Body of pancreas (tissue), 4 donors: ENCODE data around the gene FAU. TPM values are rescaled to one million over a fixed set of nuclear protein-coding genes. Genes with fewer than 3 reads are reported as not detected.
A peak's percentile ranks its signal among the peaks of the same experiment; 100 is the strongest.

Experiments used
- ATAC-seq: fragments of 150-250 bp; one replicate; pipeline ENCODE4 v1.9.1; 2016
- DNase-seq, 4 donors: peaks; one replicate each; pipeline ENCODE4 v3.0.0-alpha.2; 2019
- H3K27ac ChIP-seq, 4 donors: fragments of 200-600 bp; sonication (generic); 1 replicate in 3 of 4; 2 replicates in 1 of 4; pipeline versions ENCODE4 v1.5.1 to v1.6.1; 2016 to 2019; ENCODE audit warnings: mild to moderate bottlenecking in 1 of 4, mixed read lengths in 1 of 4, moderate library complexity in 1 of 4
- H3K27me3 ChIP-seq, 2 donors: fragments of 200-600 bp; sonication (generic); one replicate each; pipeline ENCODE4 v1.6.0; 2016; ENCODE audit warnings: mild to moderate bottlenecking in 1 of 2
- H3K36me3 ChIP-seq, 2 donors: fragments of 200-600 bp; sonication (generic); replicated peaks in 1 of 2; 2 replicates each; pipeline ENCODE4 v1.5.1; 2016; ENCODE audit warnings: low read depth in 2 of 2; ENCODE audit not compliant: insufficient read depth in 1 of 2
- H3K4me1 ChIP-seq: fragments of 200-600 bp; sonication (generic); one replicate; pipeline ENCODE4 v1.6.0; 2016
- H3K4me3 ChIP-seq, 2 donors: fragments of 200-600 bp; sonication (generic); 1 replicate in 1 of 2; 2 replicates in 1 of 2; pipeline ENCODE4 v1.5.1; 2016 to 2019
- H3K9me3 ChIP-seq, 3 donors: fragments of 200-600 bp; sonication (generic); 1 replicate in 2 of 3; 2 replicates in 1 of 3; pipeline ENCODE4 v1.5.1; 2016
- POLR2A ChIP-seq, 3 donors: fragments of 450-650 bp; IDR thresholded peaks; one replicate each; pipeline ENCODE4 v1.6.1; 2016; ENCODE audit warnings: antibody characterized with exemption in 3 of 3, mild to moderate bottlenecking in 2 of 3
- WGBS, 2 donors: methylation state at CpG; one replicate each; pipeline ENCODE4 v1.1.5; 2017; 5-methylcytosine and 5-hydroxymethylcytosine counted together
- intact Hi-C: fragments of 100-400 bp; cut with DNase I; formaldehyde crosslinking; loops from one replicate; pipeline ENCODE4 v1.15.1; 2023
- total RNA-seq, 2 donors: library from RNA; depleted of rRNA; stranded (reverse); fragments of >200 nt; gene quantifications; one replicate each; pipeline ENCODE4 v1.1.0, GENCODE V29; 2016
- TF ChIP-seq, protein P1 (sequence below), 7 experiments: fragments of 450-650 bp in 4 of 7; fragments of 200-600 bp in 3 of 7; sonication (generic) in 3 of 7; IDR thresholded peaks; one replicate each; pipeline ENCODE4 v1.5.1; 2016 to 2019; ENCODE audit warnings: antibody characterized with exemption in 7 of 7

The FAU gene
- total RNA-seq, 2 donors from 2014 or later = 1,320 to 1,355 TPM

DNA sequence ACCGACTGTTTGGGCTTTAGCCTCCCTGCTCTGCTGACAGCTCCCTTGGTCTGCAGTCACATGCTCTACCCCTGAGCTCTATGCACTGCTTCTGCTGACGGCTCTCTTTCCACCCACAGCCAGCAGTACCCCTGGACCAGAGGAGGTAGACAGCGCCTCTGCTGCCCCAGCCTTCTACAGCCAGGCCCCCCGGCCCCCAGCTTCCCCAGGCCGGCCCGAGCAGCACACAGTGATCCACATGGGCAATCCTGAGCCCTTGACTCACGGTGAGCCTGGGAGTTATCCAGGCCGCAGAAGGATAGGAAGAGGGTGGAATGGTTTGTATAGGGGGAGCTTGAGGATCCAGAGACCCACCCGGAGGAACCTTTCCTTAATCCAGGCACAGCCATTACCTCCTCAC lies 35.1 kb downstream of the FAU start:
- Histone ChIP-seq H3K27ac (no peak overlapping the region), H3K27me3 (no peaks in the 10 kb centered on the region), H3K36me3 (peaks cover 0 to 21% of the 10 kb centered on the region in 2 donors), H3K4me1 (peaks cover 17% of the 10 kb centered on the region), H3K9me3 (no peaks in the 10 kb centered on the region), H3K4me3 (no peak overlapping the region)
- intact Hi-C loops = no loop called here
- ATAC-seq = no peak
- TF ChIP-seq POLR2A (IDR thresholded peaks at IDR 0.05) = no peak
- TF ChIP-seq, protein P1, sequence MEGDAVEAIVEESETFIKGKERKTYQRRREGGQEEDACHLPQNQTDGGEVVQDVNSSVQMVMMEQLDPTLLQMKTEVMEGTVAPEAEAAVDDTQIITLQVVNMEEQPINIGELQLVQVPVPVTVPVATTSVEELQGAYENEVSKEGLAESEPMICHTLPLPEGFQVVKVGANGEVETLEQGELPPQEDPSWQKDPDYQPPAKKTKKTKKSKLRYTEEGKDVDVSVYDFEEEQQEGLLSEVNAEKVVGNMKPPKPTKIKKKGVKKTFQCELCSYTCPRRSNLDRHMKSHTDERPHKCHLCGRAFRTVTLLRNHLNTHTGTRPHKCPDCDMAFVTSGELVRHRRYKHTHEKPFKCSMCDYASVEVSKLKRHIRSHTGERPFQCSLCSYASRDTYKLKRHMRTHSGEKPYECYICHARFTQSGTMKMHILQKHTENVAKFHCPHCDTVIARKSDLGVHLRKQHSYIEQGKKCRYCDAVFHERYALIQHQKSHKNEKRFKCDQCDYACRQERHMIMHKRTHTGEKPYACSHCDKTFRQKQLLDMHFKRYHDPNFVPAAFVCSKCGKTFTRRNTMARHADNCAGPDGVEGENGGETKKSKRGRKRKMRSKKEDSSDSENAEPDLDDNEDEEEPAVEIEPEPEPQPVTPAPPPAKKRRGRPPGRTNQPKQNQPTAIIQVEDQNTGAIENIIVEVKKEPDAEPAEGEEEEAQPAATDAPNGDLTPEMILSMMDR (IDR thresholded peaks at IDR 0.05) = no peak
- DNase-seq = no peak
- 82 to 85% methylated on average over 6 to 9 of the region's 9 CpGs for WGBS, 2 donors

- intact Hi-C loops = no loop called here
- H3K9me3 ChIP-seq = no peaks in the 10 kb centered on the region
- DNase-seq = no peak
- TF ChIP-seq POLR2A (IDR thresholded peaks at IDR 0.05) = no peak
- TF ChIP-seq, protein P1 (IDR thresholded peaks at IDR 0.05) = no peak
- WGBS, 2 donors = 77 to 86% methylated on average over 4 of the region's 4 CpGs
- no peak overlapping the region for H3K27ac ChIP-seq
- H3K27me3 ChIP-seq = no peaks in the 10 kb centered on the region
- H3K4me3 ChIP-seq = no peak overlapping the region
- H3K36me3 ChIP-seq = peaks cover 0 to 21% of the 10 kb centered on the region in 2 donors
- peaks cover 17% of the 10 kb centered on the region for H3K4me1 ChIP-seq
- no peak for ATAC-seq
These were observed 36.5 kb downstream of the FAU start for GRCh38 chr11:65085446-65085845.

DNA sequence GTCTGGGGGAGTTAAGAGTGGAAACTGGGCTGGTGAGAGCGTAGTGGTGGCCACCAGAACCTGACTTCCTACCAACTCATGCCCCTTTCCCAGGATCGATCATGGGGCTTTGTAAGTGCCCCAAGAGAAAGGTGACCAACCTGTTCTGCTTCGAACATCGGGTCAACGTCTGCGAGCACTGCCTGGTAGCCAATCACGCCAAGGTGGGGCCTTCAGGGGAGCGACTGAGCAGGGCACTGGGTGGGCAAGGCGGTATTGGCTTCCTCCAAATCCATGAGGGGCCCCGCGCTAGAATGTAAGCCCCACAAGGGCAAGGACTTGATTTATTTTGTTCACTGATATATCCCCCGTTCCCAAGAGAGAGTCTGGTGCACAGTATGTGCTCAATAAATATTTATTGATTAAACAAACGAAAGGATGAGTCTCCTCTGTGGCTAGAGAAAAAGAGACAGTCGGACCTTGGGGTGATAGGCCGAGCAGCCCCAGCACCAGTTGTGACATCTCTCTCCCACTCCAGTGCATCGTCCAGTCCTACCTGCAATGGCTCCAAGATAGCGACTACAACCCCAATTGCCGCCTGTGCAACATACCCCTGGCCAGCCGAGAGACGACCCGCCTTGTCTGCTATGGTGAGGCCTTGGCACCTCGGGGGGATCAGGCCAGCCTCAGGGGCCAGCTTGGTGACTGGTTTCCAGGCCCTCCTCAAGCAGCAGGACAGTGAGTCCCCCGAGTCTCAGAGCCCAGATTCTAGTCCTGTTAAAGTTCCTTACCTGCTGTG lies 37.1 kb downstream of the FAU start:
- H3K4me3 ChIP-seq = peak overlapping the region; percentile 56 to 86
- peaks cover 0 to 21% of the 10 kb centered on the region in 2 donors for H3K36me3 ChIP-seq
- peaks cover 17% of the 10 kb centered on the region for H3K4me1 ChIP-seq
- no peak for DNase-seq
- H3K27me3 ChIP-seq = no peaks in the 10 kb centered on the region
- H3K27ac ChIP-seq = peak overlapping the region; percentile 73 to 91 (median 90)
- TF ChIP-seq, protein P1 (IDR thresholded peaks at IDR 0.05) = no peak
- TF ChIP-seq POLR2A (IDR thresholded peaks at IDR 0.05) = no peak
- intact Hi-C loops = no loop called here
- H3K9me3 ChIP-seq = no peaks in the 10 kb centered on the region
- ATAC-seq = no peak
- WGBS, 2 donors = 30 to 31% methylated on average over 12 to 23 of the region's 23 CpGs

DNA sequence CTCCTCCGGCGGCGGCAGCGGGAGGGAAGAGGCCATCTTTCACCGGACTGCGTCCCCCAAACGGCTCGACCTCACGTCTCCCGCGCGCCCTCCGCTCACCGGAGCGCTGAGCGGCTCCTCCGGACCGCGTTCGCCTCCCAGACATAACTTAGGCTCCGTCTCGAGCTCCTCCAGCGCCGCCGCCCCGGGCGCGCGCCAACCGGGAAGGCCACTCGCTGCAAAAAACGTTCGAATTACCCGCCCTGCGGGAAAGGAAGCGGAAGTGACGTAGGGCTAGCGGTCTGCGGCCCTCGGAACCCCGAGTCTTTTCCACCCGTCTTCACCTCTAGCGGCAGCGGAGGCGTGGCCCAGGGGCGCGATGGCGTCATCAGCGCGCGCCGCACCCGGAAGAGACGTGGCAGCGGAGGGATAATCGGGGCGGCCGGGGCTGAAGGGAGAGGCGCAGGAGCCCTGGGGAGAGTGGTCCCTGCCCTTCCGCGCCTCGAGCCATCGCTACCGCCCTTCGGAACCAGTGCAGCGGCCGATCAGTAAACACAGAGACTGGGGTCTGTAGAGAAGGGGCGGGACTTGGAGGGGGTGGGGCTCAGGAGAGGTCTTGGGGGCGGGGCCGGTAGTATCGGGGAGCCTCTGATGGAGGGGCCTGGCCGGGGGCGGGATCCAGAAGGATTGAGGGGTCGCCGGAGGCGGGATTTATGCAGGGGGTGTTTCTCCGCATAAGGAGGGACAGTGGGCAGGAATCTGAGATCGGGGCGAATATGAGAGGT lies 37.9 kb downstream of the FAU start, which contains the start of the genes CDCA5 and ZFPL1:
TSS of gene CDCA5 (minus strand) at position 207 of the 764 bp plus-strand sequence. CDS start at position 145, 62 bp downstream.
TSS of gene ZFPL1 (plus strand) at position 389 of the 764 bp plus-strand sequence. CDS start 477 bp downstream, outside the sequence.
- Histone ChIP-seq H3K4me1 (peaks cover 17% of the 10 kb centered on the region), H3K27me3 (no peaks in the 10 kb centered on the region), H3K9me3 (no peaks in the 10 kb centered on the region), H3K36me3 (peaks cover 0 to 20% of the 10 kb centered on the region in 2 donors), H3K27ac (peak within 1 kb of the TSS; percentile 73 to 91 (median 90)), H3K4me3 (peak within 1 kb of the TSS; percentile 56 to 86)
- intact Hi-C loops = no loop called here
- DNase-seq = peak; percentile 96 to 97 (median 96)
- 0 to 2% methylated on average over 18 to 78 of the region's 79 CpGs for WGBS, 2 donors
- peak; percentile 44 to 83 (median 80) for TF ChIP-seq POLR2A (IDR thresholded peaks at IDR 0.05)
- TF ChIP-seq, protein P1 (IDR thresholded peaks at IDR 0.05) = peak in 1 of 7 experiments; percentile 21
- ATAC-seq = peak; percentile 99
